Activated gamma-delta T cell treated with Interleukin-2 at 50 U/mL for 16 hours (primary cell): ENCODE data around the gene SUN1.

Experiments used
- DNase-seq: peaks from one replicate; pipeline ENCODE4 v3.0.0-alpha.2; 2020

SUN1 gene

GRCh38 chr7:879706-880105, 47.4 kb downstream of the SUN1 start:
- DNase-seq, result no peak

- no peak for DNase-seq
Measured at GRCh38 chr7:880450-880849, 48.2 kb downstream of the SUN1 start.

GRCh38 chr7:881441-882234, 49.4 kb downstream of the SUN1 start:
- DNase-seq, result no peak

- DNase-seq, result no peak
Measured at GRCh38 chr7:882336-883035, 50.2 kb downstream of the SUN1 start.

GRCh38 chr7:883055-884021, 51.1 kb downstream of the SUN1 start:
- no peak for DNase-seq

GRCh38 chr7:884191-885003, 52.1 kb downstream of the SUN1 start:
- DNase-seq, result no peak

- no peak for DNase-seq
Measured at GRCh38 chr7:885261-885892, 53.1 kb downstream of the SUN1 start.

GRCh38 chr7:885893-886625, 53.8 kb downstream of the SUN1 start:
- DNase-seq, result no peak

- no peak for DNase-seq
Measured at GRCh38 chr7:886626-887487, 54.6 kb downstream of the SUN1 start.

- no peak for DNase-seq
Measured at GRCh38 chr7:887488-887820, 55.2 kb downstream of the SUN1 start.

- no peak for DNase-seq
Measured at GRCh38 chr7:888081-889024, 56.1 kb downstream of the SUN1 start.

- DNase-seq, result no peak
Measured at GRCh38 chr7:889025-889390, 56.7 kb downstream of the SUN1 start.

- no peak for DNase-seq
Measured at GRCh38 chr7:889391-889790, 57.1 kb downstream of the SUN1 start.

GRCh38 chr7:890868-891267, 58.6 kb downstream of the SUN1 start:
- DNase-seq, result no peak

- DNase-seq, result no peak
Measured at GRCh38 chr7:891291-891690, 59.0 kb downstream of the SUN1 start.

- no peak for DNase-seq
Measured at GRCh38 chr7:891805-892204, 59.5 kb downstream of the SUN1 start.

GRCh38 chr7:892648-893593, 60.6 kb downstream of the SUN1 start:
- DNase-seq, result no peak

- DNase-seq, result no peak
Measured at GRCh38 chr7:893686-894085, 61.4 kb downstream of the SUN1 start.
